HG02571 (cell line): ENCODE results near the gene DEPDC1.
"Not testable (repeated sequence)": the region's sequence is repeated elsewhere in the genome, so short reads cannot be mapped to it uniquely, and the experiment has no call there.

Experiments
- ATAC-seq: cut with Tn5 transposase; IDR thresholded peaks from one replicate; pipeline ENCODE4 v1.9.1; 2021; ENCODE audit warnings: mild to moderate bottlenecking, moderate library complexity; ENCODE audit not compliant: unreplicated experiment

Gene DEPDC1

GRCh38 chr1:68476626-68477025, 20.3 kb downstream of the DEPDC1 start:
- not testable (repeated sequence) for ATAC-seq

GRCh38 chr1:68473060-68473459, 23.8 kb downstream of the DEPDC1 start:
- no peak for ATAC-seq

- ATAC-seq, result no peak
Observed at GRCh38 chr1:68470388-68470970, 26.4 kb downstream of the DEPDC1 start.

GRCh38 chr1:68464891-68465290, 32.0 kb downstream of the DEPDC1 start:
- ATAC-seq, result no peak

GRCh38 chr1:68460935-68461334, 35.9 kb downstream of the DEPDC1 start:
- ATAC-seq, result no peak

- no peak for ATAC-seq
Observed at GRCh38 chr1:68459796-68460195, 37.1 kb downstream of the DEPDC1 start.

- no peak for ATAC-seq
Observed at GRCh38 chr1:68459091-68459490, 37.8 kb downstream of the DEPDC1 start.

- ATAC-seq, result no peak
Observed at GRCh38 chr1:68456202-68456601, 40.7 kb downstream of the DEPDC1 start.

- ATAC-seq, result no peak
Observed at GRCh38 chr1:68454534-68454933, 42.3 kb downstream of the DEPDC1 start.

GRCh38 chr1:68453060-68453670, 43.7 kb downstream of the DEPDC1 start:
- ATAC-seq, result no peak

GRCh38 chr1:68449901-68450300, 47.0 kb downstream of the DEPDC1 start, which contains the start of gene RPE65:
Gene RPE65 (minus strand): TSS chr1:68449954. CDS start chr1:68449905, 49 bp downstream.
- ATAC-seq, result no peak

GRCh38 chr1:68448365-68448764, 48.5 kb downstream of the DEPDC1 start:
- no peak for ATAC-seq

GRCh38 chr1:68445709-68446108, 51.2 kb downstream of the DEPDC1 start:
- ATAC-seq, result no peak

GRCh38 chr1:68442822-68443556, 53.9 kb downstream of the DEPDC1 start:
- ATAC-seq, result peak; percentile 74

GRCh38 chr1:68442006-68442405, 54.9 kb downstream of the DEPDC1 start:
- ATAC-seq, result no peak

GRCh38 chr1:68438310-68438709, 58.6 kb downstream of the DEPDC1 start:
- ATAC-seq, result no peak

GRCh38 chr1:68433395-68433794, 63.5 kb downstream of the DEPDC1 start:
- ATAC-seq, result no peak

- no peak for ATAC-seq
Observed at GRCh38 chr1:68431076-68431475, 65.8 kb downstream of the DEPDC1 start.

- ATAC-seq, result no peak
Observed at GRCh38 chr1:68429233-68429808, 67.6 kb downstream of the DEPDC1 start.

GRCh38 chr1:68426594-68426993, 70.3 kb downstream of the DEPDC1 start:
- ATAC-seq, result no peak
